Naive thymus-derived CD8-positive, alpha-beta T cell (primary cell): Measurements from ENCODE around the gene ADPRS. TPM values are rescaled to one million over a fixed set of nuclear protein-coding genes. Genes with fewer than 3 reads are reported as not detected.
A peak's percentile ranks its signal among the peaks of the same experiment; 100 is the strongest.

Experiments
- ATAC-seq, 2 donors: fragments of 150-1000 bp; cut with Tn5 transposase in 1 of 2; sonication (Bioruptor Pico), chemical (Tn5 transposase) in 1 of 2; 1 replicate in 1 of 2; 2 replicates in 1 of 2; pipeline ENCODE4 v1.10.0; 2021; ENCODE audit warnings: mild to moderate bottlenecking in 2 of 2, moderate library complexity in 2 of 2
- POLR2A ChIA-PET: fragments of 350-600 bp; sonication (Branson Sonifier 250); formaldehyde crosslinking; loops from one replicate; lab custom pipeline; 2021; ENCODE audit warnings: antibody characterized with exemption; lab: Charles Lee
- DNase-seq, 10 donors: peaks; one replicate each; pipeline versions ENCODE4 v3.0.0 to v3.0.0-alpha.2; 2020 to 2022
- H3K27ac Mint-ChIP-seq, 10 donors: one replicate each; pipeline ENCODE4 v1.8.0; 2020 to 2022; ENCODE audit warnings: mild to moderate bottlenecking in 10 of 10, mixed read lengths in 10 of 10, moderate library complexity in 4 of 10, inconsistent platforms in 1 of 10
- H3K27me3 Mint-ChIP-seq, 5 donors: one replicate each; pipeline ENCODE4 v1.8.0; 2021 to 2022; ENCODE audit warnings: mixed read lengths in 5 of 5
- H3K36me3 Mint-ChIP-seq, 3 donors: one replicate each; pipeline ENCODE4 v1.8.0; 2020 to 2022; ENCODE audit warnings: mixed read lengths in 3 of 3, mild to moderate bottlenecking in 2 of 3, inconsistent platforms in 1 of 3
- H3K4me1 Mint-ChIP-seq, 4 donors: one replicate each; pipeline ENCODE4 v1.8.0; 2021 to 2022; ENCODE audit warnings: mixed read lengths in 4 of 4
- H3K4me3 Mint-ChIP-seq, 10 donors: one replicate each; pipeline ENCODE4 v1.8.0; 2020 to 2022; ENCODE audit warnings: mild to moderate bottlenecking in 10 of 10, mixed read lengths in 10 of 10, moderate library complexity in 6 of 10, inconsistent platforms in 1 of 10
- H3K9me3 Mint-ChIP-seq, 9 donors: one replicate each; pipeline ENCODE4 v1.8.0; 2020 to 2022; ENCODE audit warnings: mixed read lengths in 9 of 9, mild to moderate bottlenecking in 3 of 9, inconsistent platforms in 1 of 9, moderate library complexity in 1 of 9
- polyA plus RNA-seq, 3 donors: library from polyadenylated mRNA; unstranded; fragments of 300-500 nt; fragmentation: Illumina TruSeq; gene quantifications; one replicate each; pipeline ENCODE4 v1.2.3, GENCODE V29; 2021
- total RNA-seq, 8 experiments: library from RNA in 2 of 8; stranded (reverse) in 2 of 8; gene quantifications; one replicate each; pipeline ENCODE4 v1.2.3 and lab custom pipeline; 2021 to 2026

Gene ADPRS
- total and polyA plus RNA-seq, 5 experiments from 2014 or later: 9.9 to 30.4 (median 24.8) TPM

DNA sequence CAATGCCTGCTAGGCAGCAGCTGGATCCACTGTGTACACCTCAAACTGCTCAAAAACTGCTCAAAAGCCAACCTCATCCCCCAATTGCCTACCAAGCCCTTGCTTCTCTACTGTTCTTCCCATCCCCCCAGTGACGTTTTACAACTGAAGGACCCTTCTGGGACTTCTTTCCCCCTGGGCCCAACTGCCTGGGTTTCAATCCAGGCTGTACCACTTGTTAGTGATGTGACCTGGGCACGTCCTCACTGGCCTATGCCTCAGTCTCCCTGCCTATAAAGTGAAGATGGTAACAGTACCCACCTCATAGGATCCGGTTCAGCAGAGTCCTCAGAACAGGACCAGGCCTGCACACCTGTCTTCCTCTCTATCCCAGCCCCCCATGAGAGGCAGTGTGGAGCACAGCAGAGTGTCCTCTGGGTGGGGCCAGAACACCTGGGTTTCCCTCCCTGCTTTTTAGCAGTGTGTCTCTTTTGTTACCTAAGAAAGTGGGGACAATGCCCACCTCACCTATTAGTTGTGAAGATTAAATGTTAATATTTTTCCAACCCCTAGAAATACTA is 6.7 kb upstream of the ADPRS start:
- peaks cover 0 to 6% (median 4%) of the 10 kb centered on the region in 4 donors for H3K4me1 Mint-ChIP-seq
- H3K36me3 Mint-ChIP-seq: no peaks in the 10 kb centered on the region
- POLR2A ChIA-PET: no interaction called here
- ATAC-seq (no peak), DNase-seq (no peak)
- H3K4me3 Mint-ChIP-seq: no peak overlapping the region
- peak overlapping the region in 1 of 10 donors; percentile 4 for H3K27ac Mint-ChIP-seq
- peaks cover 11 to 50% (median 19%) of the 10 kb centered on the region in 5 donors for H3K27me3 Mint-ChIP-seq
- H3K9me3 Mint-ChIP-seq: no peaks in the 10 kb centered on the region

DNA sequence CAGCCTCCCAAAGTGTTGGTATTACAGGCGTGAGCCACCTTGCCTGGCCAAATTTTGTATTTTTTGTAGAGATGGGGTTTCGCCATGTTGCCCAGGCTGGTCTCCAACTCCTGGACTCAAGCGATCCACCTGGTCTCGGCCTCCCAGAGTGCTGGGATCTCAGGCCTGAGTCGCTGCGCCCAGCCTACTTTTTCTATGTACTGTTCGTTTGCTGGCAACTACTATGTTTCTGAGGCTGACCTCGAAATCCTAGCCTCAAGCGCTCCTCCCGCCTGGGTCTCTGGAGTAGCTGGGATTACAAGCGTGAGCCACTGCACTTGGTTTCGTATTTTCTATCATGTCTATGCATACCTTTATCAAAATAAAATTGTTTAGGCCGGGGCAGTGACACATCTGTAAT is 5.5 kb upstream of the ADPRS start:
- no peaks in the 10 kb centered on the region for H3K9me3 Mint-ChIP-seq

DNA sequence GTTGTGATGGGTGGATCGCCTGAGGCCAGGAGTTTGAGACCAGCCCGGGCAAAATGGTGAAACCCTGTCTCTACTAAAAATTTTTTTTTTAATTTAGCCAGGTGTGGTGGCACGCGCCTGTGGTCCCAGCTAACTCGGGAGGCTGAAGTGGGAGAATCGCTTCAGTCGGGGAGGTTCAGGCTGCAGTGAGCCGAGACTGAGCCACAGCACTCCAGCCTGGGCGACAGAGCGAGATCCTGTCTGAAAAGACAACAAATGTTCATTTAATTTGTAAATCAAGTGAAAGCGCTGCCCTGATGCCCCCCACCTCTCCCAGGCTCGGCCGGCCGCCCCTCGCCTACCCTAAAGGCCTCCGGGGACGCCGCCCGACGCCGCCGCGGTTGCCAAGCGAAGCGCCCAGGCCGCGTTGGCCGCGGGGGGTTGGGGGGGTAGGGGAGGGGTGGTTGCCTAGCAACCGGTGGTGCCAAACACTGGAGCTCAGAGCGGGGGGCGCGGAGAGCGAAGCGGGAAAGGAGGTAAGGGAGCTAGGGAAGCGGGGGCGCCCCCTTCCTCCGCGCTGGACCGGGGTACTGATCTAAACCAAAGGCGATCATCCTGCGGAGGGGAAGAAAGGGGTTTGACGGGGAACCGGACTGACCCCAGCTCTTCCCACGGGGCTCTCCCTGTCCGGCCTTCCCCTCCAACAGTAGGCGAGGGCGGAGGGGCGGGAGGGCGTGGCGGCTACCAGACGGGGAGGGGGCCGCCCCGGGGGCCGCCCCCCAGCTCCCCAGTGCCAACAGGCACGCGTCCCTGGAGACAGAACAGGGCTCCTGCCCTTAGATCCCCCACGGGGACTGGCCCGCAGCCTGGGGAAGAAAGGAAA is 4.8 kb upstream of the ADPRS start, which contains the start of gene TEKT2:
Gene TEKT2 (plus strand): TSS at position 460 of the 862 bp plus-strand sequence. CDS start 828 bp downstream, outside the sequence.
- Mint-ChIP-seq H3K9me3 (no peaks in the 10 kb centered on the region), H3K36me3 (no peaks in the 10 kb centered on the region), H3K27me3 (peaks cover 11 to 51% (median 19%) of the 10 kb centered on the region in 5 donors), H3K27ac (no peak within 1 kb of the TSS), H3K4me1 (peaks cover 0 to 12% (median 6%) of the 10 kb centered on the region in 4 donors), H3K4me3 (peak within 1 kb of the TSS in 5 of 10 donors; percentile 30 to 44 (median 33))
- ATAC-seq (no peak), DNase-seq (peak in 4 of 10 donors; percentile 22 to 33 (median 28))
- POLR2A ChIA-PET: no interaction called here

More for the DNA sequence above, 5.5 kb upstream of the ADPRS start:
- Mint-ChIP-seq H3K27ac (no peak overlapping the region), H3K4me1 (peaks cover 0 to 10% (median 6%) of the 10 kb centered on the region in 4 donors), H3K4me3 (peak overlapping the region in 1 of 10 donors; percentile 27), H3K36me3 (no peaks in the 10 kb centered on the region), H3K27me3 (peaks cover 11 to 51% (median 19%) of the 10 kb centered on the region in 5 donors)
- POLR2A ChIA-PET: no interaction called here
- ATAC-seq: no peak
- no peak for DNase-seq

DNA sequence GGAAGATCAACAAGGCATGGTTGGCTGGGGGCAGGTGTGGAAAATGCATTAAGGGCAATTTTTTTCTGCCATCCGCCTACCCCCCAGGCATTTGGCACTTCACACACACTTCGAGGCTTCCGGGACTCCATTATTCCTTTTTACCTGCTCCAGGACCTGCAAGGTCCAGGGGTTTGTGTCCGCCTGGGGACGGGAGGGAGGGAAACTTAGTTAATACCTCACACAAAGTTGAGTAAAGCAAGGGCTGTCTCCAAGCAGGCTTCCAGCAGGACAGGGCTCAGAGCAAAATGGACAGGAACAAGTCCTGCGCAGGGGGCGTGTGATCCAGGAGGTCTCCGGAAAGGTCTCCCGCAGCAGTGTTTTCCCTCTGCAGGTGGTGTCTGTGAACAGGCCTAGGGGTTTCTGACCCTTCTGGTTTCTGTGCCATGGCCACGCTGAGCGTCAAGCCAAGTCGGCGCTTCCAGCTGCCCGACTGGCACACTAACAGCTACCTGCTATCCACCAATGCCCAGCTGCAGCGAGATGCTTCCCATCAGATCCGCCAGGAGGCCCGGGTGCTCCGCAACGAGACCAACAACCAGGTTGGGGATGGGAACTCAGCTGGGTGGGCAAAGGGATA is 4.1 kb upstream of the ADPRS start:
- H3K4me1 Mint-ChIP-seq: peaks cover 4 to 17% (median 10%) of the 10 kb centered on the region in 4 donors
- no peaks in the 10 kb centered on the region for H3K9me3 Mint-ChIP-seq
- POLR2A ChIA-PET: no interaction called here
- ATAC-seq: no peak
- H3K27ac Mint-ChIP-seq: no peak overlapping the region
- H3K36me3 Mint-ChIP-seq: no peaks in the 10 kb centered on the region
- H3K27me3 Mint-ChIP-seq: peaks cover 7 to 51% (median 19%) of the 10 kb centered on the region in 5 donors
- H3K4me3 Mint-ChIP-seq: peak overlapping the region in 4 of 10 donors; percentile 33 to 44 (median 34)
- no peak for DNase-seq

DNA sequence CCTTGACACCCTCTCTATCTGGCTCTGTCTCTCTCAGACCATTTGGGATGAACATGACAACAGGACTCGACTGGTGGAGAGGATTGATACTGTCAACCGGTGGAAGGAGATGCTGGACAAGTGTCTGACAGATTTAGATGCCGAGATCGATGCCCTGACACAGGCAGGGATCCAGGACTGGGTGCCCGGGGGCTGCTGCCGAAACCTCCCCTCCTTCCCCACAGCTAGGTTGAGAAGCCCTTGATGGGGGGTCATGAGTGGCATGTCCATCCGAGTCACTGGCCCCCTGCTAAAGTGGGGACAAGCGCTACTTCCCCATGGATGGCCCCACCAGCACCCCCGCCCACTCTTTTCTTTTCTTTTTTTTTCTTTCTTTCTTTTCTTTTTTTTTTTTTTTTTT is 3.6 kb upstream of the ADPRS start:
- ATAC-seq (no peak), DNase-seq (no peak)
- Mint-ChIP-seq H3K9me3 (no peaks in the 10 kb centered on the region), H3K4me1 (peaks cover 6 to 23% (median 15%) of the 10 kb centered on the region in 4 donors), H3K4me3 (peak overlapping the region in 2 of 10 donors; percentile 30 to 36), H3K36me3 (peaks cover 0 to 2% (median 0%) of the 10 kb centered on the region in 3 donors), H3K27ac (peak overlapping the region in 1 of 10 donors; percentile 48), H3K27me3 (peaks cover 7 to 51% (median 19%) of the 10 kb centered on the region in 5 donors)
- POLR2A ChIA-PET: no interaction called here

DNA sequence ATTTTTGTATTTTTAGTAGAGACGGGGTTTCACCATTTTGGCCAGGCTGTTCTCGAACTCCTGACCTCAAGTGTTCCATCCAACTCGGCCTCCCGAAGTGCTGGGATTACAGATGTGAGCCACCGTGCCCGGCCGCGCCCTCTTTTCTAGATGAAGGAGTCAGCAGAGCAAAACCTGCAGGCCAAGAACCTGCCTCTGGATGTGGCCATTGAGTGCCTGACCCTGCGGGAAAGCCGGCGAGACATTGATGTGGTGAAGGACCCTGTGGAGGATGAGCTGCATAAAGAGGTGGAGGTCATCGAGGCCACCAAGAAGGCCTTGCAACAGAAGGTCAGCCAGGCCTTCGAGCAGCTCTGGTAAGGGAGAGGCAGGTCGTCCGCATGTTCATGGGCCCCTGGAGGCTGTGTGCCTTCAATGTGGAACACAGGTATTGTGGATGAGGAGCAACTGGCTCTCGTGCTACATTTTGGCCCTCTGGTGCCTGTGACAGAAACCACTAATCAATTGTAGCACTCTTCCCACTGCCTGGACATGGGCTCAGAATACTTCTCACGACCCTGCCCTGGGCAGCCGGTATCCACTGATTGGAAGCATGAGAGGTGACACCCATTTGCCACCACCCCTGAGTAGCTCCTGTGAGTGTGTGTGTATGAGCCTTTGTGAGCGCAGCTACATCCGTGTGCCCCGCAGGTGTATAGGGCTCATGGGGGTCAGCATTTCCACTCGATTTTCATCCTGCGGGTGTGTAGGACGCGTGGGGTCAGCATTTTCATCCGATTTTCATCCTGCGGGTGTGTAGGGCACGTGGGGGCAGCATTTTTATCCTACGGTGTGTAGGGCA is 2.8 kb upstream of the ADPRS start:
- Mint-ChIP-seq H3K27me3 (peaks cover 7 to 48% (median 19%) of the 10 kb centered on the region in 5 donors), H3K4me1 (peaks cover 6 to 25% (median 17%) of the 10 kb centered on the region in 4 donors), H3K27ac (peak overlapping the region in 2 of 10 donors; percentile 27 to 70), H3K4me3 (peak overlapping the region in 2 of 10 donors; percentile 24 to 73), H3K9me3 (no peaks in the 10 kb centered on the region), H3K36me3 (peaks cover 0 to 2% (median 0%) of the 10 kb centered on the region in 3 donors)
- POLR2A ChIA-PET: interaction anchor here (1.9 kb wide), 1 partner anchor 155 kb away, joined by 6 read pairs; the partner anchor contains the start of gene AGO3
- ATAC-seq: no peak
- no peak for DNase-seq

DNA sequence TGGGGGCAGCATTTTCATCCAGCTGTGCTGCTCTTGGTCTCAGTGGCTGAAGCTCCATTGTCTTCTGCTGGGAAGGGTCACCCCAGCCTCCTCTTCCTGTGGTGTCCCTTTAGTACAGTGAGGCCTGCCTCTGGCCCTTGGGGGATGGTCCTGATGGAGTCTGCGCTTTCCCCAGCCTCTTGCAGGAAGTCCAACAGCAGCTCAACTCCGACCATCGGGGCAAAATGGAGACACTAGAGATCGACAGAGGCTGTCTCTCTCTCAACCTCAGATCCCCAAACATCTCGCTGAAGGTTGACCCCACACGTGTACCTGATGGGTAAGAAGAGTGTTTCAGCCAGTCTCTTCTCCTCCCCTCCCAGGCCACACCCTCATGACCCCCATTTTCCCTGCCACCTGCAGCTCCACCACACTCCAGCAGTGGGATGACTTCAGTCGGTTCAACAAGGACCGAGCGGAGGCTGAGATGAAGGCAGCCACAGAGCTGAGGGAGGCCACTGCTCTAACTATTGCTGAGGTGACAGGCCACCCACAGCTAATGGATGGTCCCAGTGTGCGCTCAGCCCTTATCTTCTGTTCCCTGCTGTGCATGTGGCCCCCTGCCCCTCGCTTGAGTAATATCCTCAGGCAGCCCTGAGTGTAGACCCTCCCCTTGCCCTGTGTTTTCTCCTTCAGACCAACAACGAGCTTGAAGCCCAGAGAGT is 2.0 kb upstream of the ADPRS start:
- Mint-ChIP-seq H3K27ac (peak overlapping the region in 8 of 10 donors; percentile 15 to 83 (median 52)), H3K4me3 (peak overlapping the region; percentile 43 to 74 (median 64)), H3K4me1 (peaks cover 8 to 33% (median 21%) of the 10 kb centered on the region in 4 donors), H3K27me3 (peaks cover 6 to 44% (median 17%) of the 10 kb centered on the region in 5 donors), H3K36me3 (peaks cover 0 to 9% (median 0%) of the 10 kb centered on the region in 3 donors), H3K9me3 (no peaks in the 10 kb centered on the region)
- DNase-seq: no peak
- POLR2A ChIA-PET: interaction anchor here (1.9 kb wide), 1 partner anchor 156 kb away, joined by 6 read pairs; the partner anchor contains the start of gene AGO3
- no peak for ATAC-seq

DNA sequence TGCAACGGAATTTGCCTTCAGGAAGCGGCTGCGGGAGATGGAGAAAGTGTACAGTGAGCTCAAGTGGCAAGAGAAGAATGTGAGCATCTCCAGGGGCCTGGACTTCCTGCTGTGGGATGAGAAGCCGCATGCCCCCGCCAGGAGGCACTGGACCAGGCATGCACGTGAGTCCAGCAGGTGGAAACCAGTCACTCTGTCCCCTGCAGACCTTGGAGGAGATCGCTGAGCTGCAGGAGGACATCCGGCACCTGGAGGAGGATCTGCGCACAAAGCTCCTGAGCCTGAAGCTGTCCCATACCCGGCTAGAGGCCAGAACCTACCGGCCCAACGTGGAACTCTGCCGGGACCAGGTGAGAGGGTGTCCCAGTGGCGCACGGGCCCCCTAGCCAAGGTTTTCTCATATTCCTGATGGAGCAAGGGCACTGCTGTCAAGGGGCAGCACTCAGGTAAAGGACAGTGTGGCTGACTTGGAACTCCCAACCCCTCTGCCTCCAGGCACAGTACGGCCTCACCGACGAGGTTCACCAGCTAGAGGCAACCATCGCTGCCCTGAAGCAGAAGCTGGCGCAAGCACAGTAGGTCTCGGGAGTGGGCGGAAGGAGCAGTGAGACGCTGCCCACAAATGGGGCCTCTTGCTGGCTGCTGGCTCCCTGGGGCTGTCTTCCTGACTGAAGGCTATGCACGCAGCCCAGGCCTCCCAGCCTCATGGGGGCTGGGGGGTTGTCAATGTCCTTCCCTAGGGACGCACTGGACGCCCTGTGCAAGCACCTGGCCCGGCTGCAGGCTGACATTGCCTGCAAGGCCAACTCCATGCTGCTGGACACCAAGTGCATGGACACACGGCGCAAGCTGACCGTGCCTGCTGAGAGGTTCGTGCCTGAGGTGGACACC is 1.2 kb upstream of the ADPRS start:
- H3K27ac Mint-ChIP-seq: peak overlapping the region in 8 of 10 donors; percentile 15 to 87 (median 70)
- peaks cover 2 to 36% (median 10%) of the 10 kb centered on the region in 5 donors for H3K27me3 Mint-ChIP-seq
- POLR2A ChIA-PET: interaction anchor here (1.5 to 1.9 kb wide), 2 partner anchors 21 to 157 kb away, joined by 3 to 6 read pairs; partner anchors contain the start of gene AGO3
- peak overlapping the region; percentile 43 to 90 (median 66) for H3K4me3 Mint-ChIP-seq
- peaks cover 6 to 40% (median 25%) of the 10 kb centered on the region in 4 donors for H3K4me1 Mint-ChIP-seq
- peaks cover 0 to 17% (median 0%) of the 10 kb centered on the region in 3 donors for H3K36me3 Mint-ChIP-seq
- DNase-seq (no peak), ATAC-seq (no peak)
- H3K9me3 Mint-ChIP-seq: no peaks in the 10 kb centered on the region

DNA sequence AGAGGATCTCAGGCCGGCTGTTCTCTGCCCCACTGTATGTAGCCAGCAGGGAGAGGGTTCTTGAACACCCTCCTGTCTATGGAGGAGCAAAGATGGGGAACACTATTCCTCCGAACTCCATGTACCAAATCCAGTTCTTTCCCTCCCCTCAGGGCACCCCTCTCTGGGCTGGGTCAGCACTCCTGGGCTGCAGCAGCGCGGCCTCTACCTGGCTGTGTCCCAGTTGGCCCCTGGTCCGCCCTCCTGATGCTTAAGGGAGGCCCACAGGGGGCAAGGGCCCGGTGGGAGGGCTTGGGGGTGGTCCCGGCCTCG is 471 bp upstream of the ADPRS start:
- POLR2A ChIA-PET: interaction anchor here (1.2 to 1.5 kb wide), 2 partner anchors 20 to 157 kb away, joined by 3 to 5 read pairs; partner anchors contain the start of gene AGO3
- peaks cover 0 to 32% (median 6%) of the 10 kb centered on the region in 5 donors for H3K27me3 Mint-ChIP-seq
- peak; percentile 19 to 33 for ATAC-seq

More for the DNA sequence above, 471 bp upstream of the ADPRS start:
- H3K27ac Mint-ChIP-seq: peak overlapping the region in 7 of 10 donors; percentile 43 to 93 (median 83)
- no peaks in the 10 kb centered on the region for H3K9me3 Mint-ChIP-seq
- peak overlapping the region; percentile 22 to 94 (median 84) for H3K4me3 Mint-ChIP-seq
- peaks cover 0 to 24% (median 0%) of the 10 kb centered on the region in 3 donors for H3K36me3 Mint-ChIP-seq
- no peak for DNase-seq
- H3K4me1 Mint-ChIP-seq: peaks cover 6 to 41% (median 26%) of the 10 kb centered on the region in 4 donors
